ENCODE data around the gene VTI1B. TPM values are rescaled to one million over a fixed set of nuclear protein-coding genes. Genes with fewer than 3 reads are reported as not detected.
"Not testable (repeated sequence)": the region's sequence is repeated elsewhere in the genome, so short reads cannot be mapped to it uniquely, and the experiment has no call there.

VTI1B gene
- total and polyA plus RNA-seq, 2 of the 4 experiments (the other 2 are of a cell fraction) = 61.8 to 90.2 TPM

- H3K36me3 ChIP-seq (ENCODE audit: control insufficient read depth, insufficient read depth, low read length); ATAC-seq (ENCODE audit: low read depth); H2BK20ac ChIP-seq (ENCODE audit: low read depth, low read length); H3K79me1 ChIP-seq (ENCODE audit: low read depth in 1 of 2, low read length in 2 of 2); H3K9me3 ChIP-seq (ENCODE audit: control insufficient read depth, insufficient read depth, low read length); DNase-seq; dilution Hi-C loops (cut with HindIII; ENCODE audit: low sequenced_read_pairs, unreplicated experiment); H3K27me3 ChIP-seq (ENCODE audit: control insufficient read depth, insufficient read depth, low read length); BruUV-seq (replicated peaks); H3K9me1 ChIP-seq (ENCODE audit: insufficient read depth, low read length); H3K4me1 ChIP-seq (ENCODE audit: control insufficient read depth, insufficient read depth, low read length); H4K20me1 ChIP-seq (ENCODE audit: insufficient read depth, low read length); in situ Hi-C loops (cut with MboI; ENCODE audit: low sequenced_read_pairs): not testable (repeated sequence)
- intact Hi-C loops (cut with micrococcal nuclease) = loop anchor here (5.0 kb wide), 1 partner anchor 67 kb away; no protein-coding TSS in a partner anchor
- Histone ChIP-seq H3K18ac (ENCODE audit: low read depth, low read length) (peak overlapping the region; percentile 67), H3K4me2 (ENCODE audit: low read depth, low read length) (peak overlapping the region; percentile 67), H2BK15ac (ENCODE audit: low read depth, low read length) (0 out of 3 replicates have a peak overlapping the region, but pooled peaks have one; percentile 63), H2BK5ac (ENCODE audit: low read depth, low read length, poor library complexity, severe bottlenecking) (peak overlapping the region; percentile 53), H3K9ac (ENCODE audit: low read depth, low read length) (peak overlapping the region; percentile 70), H3K27ac (ENCODE audit: insufficient read depth, low read length) (peak overlapping the region; percentile 85), H3K4ac (ENCODE audit: low read depth, low read length) (peak overlapping the region; percentile 94), H2BK120ac (ENCODE audit: low read depth, low read length) (peak overlapping the region; percentile 72), H3K56ac (ENCODE audit: extremely low read depth, insufficient read depth, low read length) (0 out of 2 replicates have a peak overlapping the region, but pooled peaks have one; percentile 46), H4K91ac (ENCODE audit: insufficient read depth, low read depth, low read length) (peak overlapping the region; percentile 95), H3K4me3 (ENCODE audit: insufficient read depth, low read depth, low read length) (peak overlapping the region; percentile 67), H4K5ac (ENCODE audit: low read depth, low read length) (peak overlapping the region; percentile 93), H2AK5ac (ENCODE audit: low read depth, low read length) (peak overlapping the region; percentile 92), H2AK9ac (replicated peaks; ENCODE audit: low read depth, low read length, poor library complexity) (peak overlapping the region; percentile 39), H3K14ac (replicated peaks; ENCODE audit: low read depth, low read length) (peak overlapping the region; percentile 96), H3K23ac (ENCODE audit: low read depth, low read length) (peak overlapping the region; percentile 92), H4K8ac (ENCODE audit: low read depth in 2 of 2, low read length in 2 of 2) (peak overlapping the region; percentile 98 to 100), H2AFZ (replicated peaks; ENCODE audit: low read length, poor library complexity) (peak overlapping the region; percentile 98)
- 83% methylated on average over 4 of the region's 21 CpGs; no CpG with 5 or more reads in 1 of the 2 experiments for WGBS, 2 experiments (ENCODE audit: extremely low coverage in 2 of 2, insufficient read length in 1 of 2)
- ChIA-PET POLR2A (ENCODE audit: unreplicated experiment) (interaction anchor here (0.6 to 1.0 kb wide), 2 partner anchors 10 to 93 kb away, joined by 3 to 14 read pairs; no protein-coding TSS in a partner anchor), CTCF (interaction anchor here (1.5 to 2.0 kb wide), 4 partner anchors 10 to 174 kb away, joined by 5 to 7 read pairs (median 7); no protein-coding TSS in a partner anchor)
Measured at GRCh38 chr14:67600562-67600974, 73.9 kb downstream of the VTI1B start.

Measured in IMR-90 (cell line).